NOMO-1 treated with dmso at 0.1 percent for 144 hours (cell line): Measurements from ENCODE around the gene DDB1.

ENCODE experiments used
- DNase-seq: peaks from one replicate; lab custom pipeline; 2025; ENCODE audit not compliant: unreplicated experiment; lab: John Stamatoyannopoulos, UW

The DDB1 gene

GRCh38 chr11:61337706-61338470 is 5.0 kb upstream of the DDB1 start:
- no peak for DNase-seq

DNA sequence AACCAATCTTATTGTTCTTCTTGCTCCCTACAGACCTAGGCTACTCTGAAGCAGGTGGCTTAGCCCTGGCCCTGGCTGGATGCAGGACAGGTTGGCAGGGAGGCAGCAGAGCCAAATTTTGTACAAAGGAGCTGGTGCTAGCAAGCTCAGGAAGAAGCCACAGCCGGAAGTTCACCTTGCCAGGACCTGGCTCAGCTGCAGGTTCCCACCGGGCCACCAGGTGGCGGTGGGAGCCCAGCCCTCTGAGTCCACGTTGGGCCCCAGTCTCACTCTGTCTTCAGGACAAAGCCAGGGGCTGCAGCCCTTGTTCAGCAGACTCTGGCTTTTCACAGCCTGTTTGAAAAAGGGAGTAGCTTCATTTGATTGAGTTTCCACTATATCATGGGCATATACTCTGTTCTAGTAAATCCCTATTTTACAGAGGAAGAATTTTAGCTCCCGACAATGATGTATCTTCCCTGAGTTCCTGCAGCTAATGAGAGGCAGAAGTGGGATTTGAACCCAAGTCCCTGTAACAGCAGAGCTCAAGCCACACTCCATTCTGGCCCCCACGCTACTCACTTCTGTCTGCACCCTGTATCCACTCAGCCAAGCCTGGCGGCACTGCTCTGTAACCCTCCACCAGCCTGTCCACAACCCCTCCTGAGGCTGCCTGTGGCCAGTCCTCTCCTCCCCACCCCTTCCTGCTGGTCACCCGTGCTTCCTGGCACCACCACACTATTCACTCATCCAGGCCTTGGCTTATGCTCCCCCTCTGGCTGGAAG is 3.4 kb upstream of the DDB1 start:
- peak; percentile 65 for DNase-seq

GRCh38 chr11:61335355-61335710 is 2.4 kb upstream of the DDB1 start:
- DNase-seq = no peak

GRCh38 chr11:61334434-61335354 is 1.8 kb upstream of the DDB1 start:
- no peak for DNase-seq

GRCh38 chr11:61333550-61334433 is 887 bp upstream of the DDB1 start:
- peak; percentile 22 for DNase-seq

GRCh38 chr11:61332281-61332796 is 566 bp downstream of the DDB1 start:
- no peak for DNase-seq

DNA sequence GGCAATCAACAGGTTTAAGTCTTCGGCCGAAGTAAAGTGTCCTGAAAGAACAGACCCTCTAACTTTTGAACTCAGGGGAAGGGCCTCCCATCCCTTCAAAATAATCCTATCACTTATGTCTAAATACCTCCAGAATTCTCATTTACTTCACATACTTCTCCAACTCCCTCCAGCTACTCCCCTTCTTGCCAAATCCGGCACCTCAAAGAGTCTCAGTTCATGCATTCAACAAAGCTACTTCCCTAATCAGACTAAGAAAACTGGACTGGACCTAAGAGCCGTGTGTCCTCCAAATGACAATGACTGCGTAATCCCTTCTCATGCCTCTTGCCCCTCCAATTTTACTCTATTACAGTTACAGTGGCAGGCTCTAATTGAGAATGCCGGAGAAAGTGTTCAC is 1.3 kb downstream of the DDB1 start:
- peak; percentile 71 for DNase-seq

DNA sequence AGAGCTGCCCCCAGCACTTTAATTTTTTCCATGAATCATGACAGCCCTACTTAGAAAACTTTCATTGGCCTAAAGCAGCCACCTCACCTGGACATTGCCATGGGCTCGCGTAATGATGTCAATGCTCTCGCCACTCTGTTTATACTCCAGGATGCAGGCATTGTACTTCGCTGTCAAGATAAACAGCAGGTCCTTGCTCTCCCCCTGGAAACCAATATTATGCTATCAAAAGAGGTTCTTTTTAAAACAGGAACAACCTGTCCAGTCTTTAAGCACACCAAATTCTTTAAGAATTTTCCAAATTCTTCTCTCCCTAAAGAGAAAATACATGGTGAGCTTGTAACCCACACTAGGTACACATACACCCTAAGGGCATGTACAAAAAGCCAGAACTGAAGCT is 3.0 kb downstream of the DDB1 start:
- no peak for DNase-seq

DNA sequence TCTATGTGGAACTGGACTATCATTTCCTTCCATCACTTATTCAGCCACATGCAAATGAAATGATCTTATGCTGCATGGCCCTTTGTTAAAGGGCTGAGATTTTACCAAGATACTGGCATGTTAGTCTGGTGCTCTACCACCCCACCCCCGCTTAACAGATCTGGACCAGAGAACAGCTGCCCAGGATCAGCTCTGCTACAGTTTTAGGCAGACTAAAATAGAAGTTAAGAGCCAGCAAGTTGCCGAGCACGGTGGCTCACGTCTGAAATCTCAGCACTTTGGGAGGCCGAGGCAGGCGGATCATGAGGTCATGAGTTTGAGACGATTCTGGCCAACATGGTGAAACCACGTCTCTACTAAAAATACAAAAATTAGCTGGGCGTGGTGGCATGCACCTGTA is 4.6 kb downstream of the DDB1 start:
- DNase-seq = no peak

DNA sequence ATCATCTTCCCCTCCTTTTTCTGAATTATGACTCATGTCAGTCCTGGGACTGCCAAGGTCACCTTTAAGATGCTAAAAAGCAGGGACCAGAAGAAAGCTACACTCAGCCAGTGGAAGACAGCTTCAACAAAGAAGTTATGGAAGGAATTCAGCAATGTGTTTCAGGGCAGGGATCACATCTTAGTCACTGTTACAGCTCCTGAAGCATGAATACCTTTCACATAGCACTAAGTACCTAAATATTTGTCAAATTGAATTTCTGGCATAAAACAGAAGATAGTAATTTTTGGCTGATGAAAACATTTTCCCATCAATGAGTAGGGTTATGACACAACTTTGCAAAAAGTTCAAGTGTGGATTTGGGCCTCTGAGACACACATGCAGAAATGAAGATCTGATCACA is 5.2 kb downstream of the DDB1 start:
- no peak for DNase-seq

DNA sequence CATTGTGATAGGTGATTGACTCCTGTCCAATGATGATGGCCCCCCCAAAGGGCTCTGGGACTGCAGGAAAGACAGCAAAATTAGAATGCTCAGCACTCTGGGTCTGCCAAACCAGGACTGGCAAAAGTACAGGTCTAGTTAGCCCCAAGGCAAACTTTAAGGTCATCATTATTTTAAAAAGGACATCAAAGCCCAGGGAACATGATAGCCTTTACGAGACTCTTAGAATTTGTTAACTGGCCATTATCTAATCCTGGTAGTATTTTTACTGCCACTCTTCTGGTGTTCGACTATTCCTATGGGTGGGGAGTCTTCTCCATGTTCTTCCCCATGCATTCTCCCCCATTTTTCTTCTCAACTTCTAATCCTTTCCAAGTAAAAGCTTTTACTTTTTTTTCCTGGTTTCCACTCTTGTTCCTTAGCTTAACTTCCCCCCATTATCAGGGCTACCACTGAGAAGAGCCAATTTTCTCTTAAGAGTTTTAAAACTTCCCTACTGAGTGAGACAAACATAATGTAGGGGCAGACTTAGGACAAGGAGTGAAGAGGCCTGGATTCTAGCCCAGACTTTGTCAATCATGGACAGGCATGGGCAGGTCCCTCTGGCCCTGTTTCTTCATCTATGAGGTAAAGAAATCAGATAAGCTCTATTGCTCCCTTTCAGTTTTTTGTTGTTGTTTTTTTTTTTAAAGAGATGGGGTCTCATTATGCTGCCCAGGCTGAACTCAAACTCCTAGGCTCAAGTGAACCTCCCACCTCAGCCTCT is 7.1 kb downstream of the DDB1 start:
- no peak for DNase-seq

GRCh38 chr11:61315260-61315659 is 17.6 kb downstream of the DDB1 start:
- DNase-seq = no peak

DNA sequence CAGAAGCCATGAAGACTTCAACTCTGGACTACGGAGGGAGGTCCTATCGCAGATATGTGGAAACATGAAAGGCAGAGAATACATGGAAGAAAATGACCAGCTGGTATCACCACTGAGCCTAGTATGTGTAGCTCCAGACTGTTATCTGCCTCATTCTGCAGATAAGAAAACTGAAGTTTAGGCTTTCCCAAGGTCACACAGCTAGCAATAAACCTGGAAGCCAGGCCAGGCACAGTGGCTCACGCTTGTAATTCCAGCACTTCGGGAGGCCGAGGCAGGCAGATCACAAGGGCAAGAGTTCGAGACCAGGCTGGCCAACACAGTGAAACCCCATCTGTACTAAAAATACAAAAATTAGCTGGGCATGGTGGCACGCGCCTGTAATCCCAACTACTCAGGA is 22.2 kb downstream of the DDB1 start:
- DNase-seq = no peak

GRCh38 chr11:61309739-61310138 is 23.2 kb downstream of the DDB1 start:
- DNase-seq = no peak

GRCh38 chr11:61309141-61309540 is 23.8 kb downstream of the DDB1 start:
- DNase-seq = no peak

GRCh38 chr11:61307354-61307753 is 25.6 kb downstream of the DDB1 start:
- no peak for DNase-seq

GRCh38 chr11:61306221-61306620 is 26.7 kb downstream of the DDB1 start:
- no peak for DNase-seq

DNA sequence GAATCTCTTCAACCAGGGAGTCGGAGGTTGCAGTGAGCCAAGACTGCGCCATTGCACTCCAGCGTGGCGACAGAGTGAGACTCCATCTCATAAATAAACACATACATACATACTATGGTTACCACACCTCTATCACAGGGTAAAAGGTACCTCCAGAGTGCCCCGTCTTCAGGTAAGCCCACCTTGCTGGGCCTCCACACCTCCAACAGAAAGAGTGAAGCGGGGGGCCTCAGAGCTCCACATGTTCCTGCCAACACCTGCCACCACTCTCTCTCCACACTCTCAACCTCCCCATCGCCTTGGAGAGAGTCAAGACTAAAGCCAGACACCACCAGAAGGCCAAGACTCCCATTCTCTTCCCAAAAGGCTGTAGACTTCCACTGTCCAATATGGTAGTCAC is 27.5 kb downstream of the DDB1 start:
- no peak for DNase-seq

DNA sequence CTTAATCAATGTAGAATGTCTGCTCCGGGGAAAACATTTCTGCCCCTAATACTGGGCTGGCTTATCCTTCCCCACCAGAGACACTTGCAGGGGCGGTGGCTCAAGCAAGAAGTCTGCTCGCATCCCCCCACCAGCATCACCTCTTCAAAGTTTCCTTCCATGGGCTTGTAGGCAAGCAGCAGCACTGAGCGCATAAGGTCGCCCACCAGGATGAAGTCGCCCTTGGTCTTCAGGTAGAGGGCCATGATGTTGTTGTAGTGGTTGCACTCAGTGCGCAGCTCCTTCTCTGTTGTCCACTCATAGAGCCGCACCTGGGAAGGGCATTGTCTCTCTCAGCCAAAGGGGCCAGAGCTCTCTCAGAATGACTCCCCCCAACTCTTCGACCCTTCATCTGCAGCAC is 29.2 kb downstream of the DDB1 start:
- no peak for DNase-seq

DNA sequence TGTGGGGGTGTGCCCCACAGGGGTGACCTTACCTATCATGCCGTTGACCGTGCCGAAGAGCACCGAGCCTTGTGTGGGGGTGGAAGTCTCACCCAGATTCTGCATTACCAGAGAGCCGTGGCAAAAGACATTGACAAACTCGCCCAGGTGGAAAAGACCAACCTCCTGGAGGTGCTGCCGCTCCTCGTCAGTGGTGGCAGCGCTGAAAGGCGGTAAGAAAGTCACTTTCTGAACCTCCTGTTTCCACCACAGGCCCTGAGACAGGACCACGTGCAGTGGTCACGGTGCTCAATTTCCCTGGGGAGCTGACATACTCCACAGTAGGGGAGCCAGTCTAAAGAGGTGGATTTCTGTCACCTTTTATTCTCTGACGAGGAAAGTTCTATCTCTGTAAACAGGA is 30.4 kb downstream of the DDB1 start:
- DNase-seq = no peak
